ENCODE data around the gene NSDHL. TPM values are rescaled to one million over a fixed set of nuclear protein-coding genes. Genes with fewer than 3 reads are reported as not detected.

The NSDHL gene
- total RNA-seq (2022; extraction: Qiagen RNA extraction; ENCODE audit: low read depth) = 40.6 to 47.6 TPM (median 44.0 TPM) in 5 replicates

GRCh38 chrX:152830312-152831305 is at the start of gene NSDHL, which contains the start of gene CETN2:
NSDHL (plus strand) TSS chrX:152831063; CDS start chrX:152846325, 15,262 bp downstream.
CETN2 (minus strand) TSS chrX:152830757; CDS start chrX:152830710, 47 bp downstream.

GRCh38 chrX:152897222-152898131 is 66.6 kb downstream of the NSDHL start, which contains the start of gene ZNF185:
ZNF185 (plus strand) TSS chrX:152898067; CDS start chrX:152914490, 16,423 bp downstream.

Other genes starting within 250 kb of the NSDHL start
- gene GABRQ, start 193.2 kb upstream of the NSDHL start, total RNA-seq (2022; extraction: Qiagen RNA extraction; ENCODE audit: low read depth) = 0.14 to 0.32 TPM (median 0.23 TPM) in 5 replicates
- gene MAGEA3, start 132.3 kb upstream of the NSDHL start, total RNA-seq (2022; extraction: Qiagen RNA extraction; ENCODE audit: low read depth) = 2.9 to 4.3 TPM (median 3.1 TPM) in 5 replicates
- gene CSAG2, start 121.8 kb upstream of the NSDHL start, total RNA-seq (2022; extraction: Qiagen RNA extraction; ENCODE audit: low read depth) = not detected in 5 replicates
- gene MAGEA2B, start 116.4 kb upstream of the NSDHL start, total RNA-seq (2022; extraction: Qiagen RNA extraction; ENCODE audit: low read depth) = not detected in 5 replicates
- 0.18 to 0.37 TPM (median 0.27 TPM) in 4 of 5 replicates, not detected in the other for gene CSAG1, start 97.3 kb upstream of the NSDHL start, total RNA-seq (2022; extraction: Qiagen RNA extraction; ENCODE audit: low read depth)
- 0.08 to 0.19 TPM (median 0.16 TPM) in 5 replicates for gene MAGEA12, start 97.3 kb upstream of the NSDHL start, total RNA-seq (2022; extraction: Qiagen RNA extraction; ENCODE audit: low read depth)
- 0.09 to 0.22 TPM in 2 of 5 replicates, not detected in the others for gene MAGEA2, start 77.2 kb upstream of the NSDHL start, total RNA-seq (2022; extraction: Qiagen RNA extraction; ENCODE audit: low read depth)
- not detected in 5 replicates for gene CSAG3, start 71.8 kb upstream of the NSDHL start, total RNA-seq (2022; extraction: Qiagen RNA extraction; ENCODE audit: low read depth)
- gene MAGEA6, start 61.4 kb upstream of the NSDHL start, total RNA-seq (2022; extraction: Qiagen RNA extraction; ENCODE audit: low read depth) = 10.7 to 13.3 TPM (median 12.0 TPM) in 5 replicates
- gene CETN2, start 306 bp upstream of the NSDHL start, total RNA-seq (2022; extraction: Qiagen RNA extraction; ENCODE audit: low read depth) = 67.3 to 86.2 TPM (median 72.3 TPM) in 5 replicates
- 5.8 to 7.5 TPM (median 6.8 TPM) in 5 replicates for gene ZNF185, start 67.0 kb downstream of the NSDHL start, total RNA-seq (2022; extraction: Qiagen RNA extraction; ENCODE audit: low read depth)
- not detected in 5 replicates for gene PNMA5, start 163.1 kb downstream of the NSDHL start, total RNA-seq (2022; extraction: Qiagen RNA extraction; ENCODE audit: low read depth)
- 0.17 to 0.25 TPM (median 0.21 TPM) in 5 replicates for gene PNMA3, start 225.4 kb downstream of the NSDHL start, total RNA-seq (2022; extraction: Qiagen RNA extraction; ENCODE audit: low read depth)
- 3.1 to 5.0 TPM (median 4.8 TPM) in 5 replicates for gene PNMA6A, start 241.4 kb downstream of the NSDHL start, total RNA-seq (2022; extraction: Qiagen RNA extraction; ENCODE audit: low read depth)